NCI-H446 treated with DMSO at 0.1 percent for 48 hours (cell line): ENCODE measurements around the gene A3GALT2.

Source experiments
- DNase-seq: peaks from one replicate; lab custom pipeline; 2025; lab: John Stamatoyannopoulos, UW

A3GALT2 gene

GRCh38 chr1:33271666-33272505 is 49.0 kb downstream of the A3GALT2 start:
- no peak for DNase-seq

DNA sequence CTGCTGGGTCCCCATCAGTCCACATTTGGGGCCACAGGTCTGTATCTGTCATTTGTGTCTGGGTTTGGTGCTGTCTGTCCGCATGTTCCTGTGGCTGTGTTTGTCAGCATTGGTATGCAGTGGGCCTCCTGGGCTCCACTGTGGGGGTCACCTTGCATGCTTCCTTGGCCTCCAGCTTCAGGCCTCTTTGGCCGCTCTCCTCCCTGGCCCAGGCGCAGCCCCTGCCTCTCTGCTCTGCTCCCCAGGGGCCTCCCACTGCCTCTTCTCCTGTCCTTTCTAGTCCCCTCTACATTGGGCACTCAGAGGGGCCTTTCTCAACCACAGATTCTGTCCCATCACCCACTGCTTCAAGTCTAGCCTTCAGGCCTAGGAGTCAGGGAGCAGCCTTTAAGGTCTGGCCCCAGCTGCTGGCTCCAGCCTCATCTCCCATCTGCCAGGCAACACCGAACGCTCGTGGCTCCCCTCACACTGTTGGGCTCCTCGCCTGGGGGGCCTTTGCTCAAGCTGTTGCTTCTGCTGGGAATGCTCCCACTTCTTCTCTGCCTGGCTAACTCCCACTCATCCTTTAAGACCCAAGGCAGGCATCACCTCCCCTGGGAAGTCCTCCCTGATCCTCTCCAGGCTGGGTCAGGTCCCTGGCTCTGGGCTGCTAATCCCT is 50.0 kb downstream of the A3GALT2 start:
- no peak for DNase-seq

GRCh38 chr1:33270379-33270778 is 50.5 kb downstream of the A3GALT2 start:
- DNase-seq = no peak

DNA sequence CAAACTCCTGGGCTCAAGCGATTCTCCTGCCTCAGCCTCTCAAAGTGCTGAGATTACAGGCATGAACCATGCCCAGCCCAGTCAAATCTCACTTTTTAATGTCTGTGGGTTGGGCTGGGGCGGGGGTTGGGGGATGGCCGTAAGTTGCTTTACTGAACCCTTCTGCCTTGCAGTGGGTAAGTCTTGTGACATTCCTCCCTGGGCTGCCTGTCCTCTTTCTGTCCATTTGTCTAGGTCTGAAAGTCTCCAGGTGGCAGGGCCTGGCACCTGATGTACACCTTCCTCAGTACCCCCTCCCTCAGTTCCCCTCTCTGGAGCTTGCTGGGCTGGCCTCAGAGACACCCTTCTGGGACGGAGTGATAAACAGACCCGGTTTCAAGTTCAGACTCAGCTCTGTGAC is 51.3 kb downstream of the A3GALT2 start:
- no peak for DNase-seq

- no peak for DNase-seq
Observed at GRCh38 chr1:33268927-33269610, 51.8 kb downstream of the A3GALT2 start.

DNA sequence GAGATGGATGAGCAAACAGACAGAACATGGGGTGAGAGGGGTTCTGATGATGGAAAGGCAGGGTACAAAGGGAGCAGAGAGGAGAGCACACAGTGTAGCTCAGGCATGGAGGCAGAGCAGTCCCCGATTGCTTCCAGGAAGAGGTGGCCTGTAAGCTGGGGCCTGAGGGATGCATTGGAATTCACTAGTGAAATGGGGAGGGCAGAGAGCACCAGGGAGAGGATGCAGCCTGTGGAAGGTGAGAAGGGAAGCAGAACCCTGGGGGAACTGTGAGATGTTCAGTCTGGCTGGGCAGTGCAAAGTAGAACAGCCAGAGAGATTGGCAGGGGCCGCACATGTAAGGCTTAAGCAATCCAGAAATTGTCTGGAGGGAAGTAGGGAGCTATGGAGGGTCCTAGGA is 52.4 kb downstream of the A3GALT2 start:
- DNase-seq = no peak

DNA sequence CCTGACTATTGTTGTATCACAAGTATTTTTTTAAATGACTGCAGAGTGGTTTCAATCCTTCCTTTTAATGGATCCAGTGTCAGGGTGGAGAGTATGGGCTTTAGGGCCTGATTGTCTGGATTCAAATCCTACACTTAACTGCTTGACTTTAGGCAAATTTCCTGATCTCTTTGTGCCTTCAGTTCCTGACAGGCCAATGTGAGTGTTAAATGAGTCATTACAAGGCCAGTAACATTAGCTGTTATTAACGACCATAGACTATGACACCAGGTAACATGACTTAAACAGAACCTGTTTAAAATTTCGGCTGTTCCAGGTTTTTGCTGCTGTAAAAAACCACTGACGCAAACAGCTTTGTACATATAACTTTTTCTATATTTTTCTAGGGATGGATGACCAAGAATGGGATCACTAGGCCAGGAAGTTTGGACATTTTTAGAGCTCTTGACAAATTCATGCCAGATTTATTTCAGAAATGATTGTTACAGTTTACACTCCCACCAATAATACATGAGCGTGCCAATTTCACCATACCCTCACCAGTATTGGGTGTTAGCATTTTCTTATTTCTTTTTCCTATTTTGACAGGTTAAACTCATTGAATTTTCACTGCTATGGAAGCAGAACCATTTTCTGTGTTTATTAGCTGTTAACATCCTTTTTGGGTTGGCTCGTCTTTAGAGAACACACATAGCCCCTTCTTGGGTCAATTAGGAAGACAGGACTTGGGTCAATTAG is 53.3 kb downstream of the A3GALT2 start:
- no peak for DNase-seq

- no peak for DNase-seq
Observed at GRCh38 chr1:33266766-33267165, 54.1 kb downstream of the A3GALT2 start.

GRCh38 chr1:33265780-33266605 is 54.9 kb downstream of the A3GALT2 start:
- no peak for DNase-seq

DNA sequence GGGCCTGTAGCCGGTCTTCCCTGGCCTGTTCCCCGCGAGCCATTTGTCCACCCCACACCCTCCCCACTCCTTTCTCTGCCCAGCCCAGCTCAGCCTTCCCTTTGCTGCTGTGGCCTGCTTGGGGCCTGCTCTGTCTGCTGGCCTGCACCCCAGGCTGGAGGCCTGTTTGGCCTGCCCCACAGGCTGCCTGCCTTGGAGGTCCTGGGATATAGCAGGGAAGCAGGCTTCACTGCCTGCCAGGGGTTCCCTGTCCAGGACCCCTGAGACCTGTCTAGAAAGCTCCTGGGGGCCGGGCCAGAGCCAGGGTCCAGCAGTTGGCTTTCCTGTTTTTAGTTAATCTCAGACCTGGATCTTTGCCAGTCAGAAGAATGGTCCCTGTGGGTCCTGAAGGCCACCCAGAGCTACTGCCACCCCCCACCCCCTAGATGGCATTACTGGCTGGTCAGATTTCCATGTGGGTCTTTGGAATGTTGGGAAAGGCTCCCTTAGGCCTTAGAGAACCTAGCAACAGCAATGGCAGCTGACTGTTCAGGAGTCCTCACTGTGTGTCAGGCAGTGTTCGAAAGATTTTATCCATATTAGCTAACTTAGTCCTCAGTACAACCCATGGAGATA is 56.9 kb downstream of the A3GALT2 start:
- DNase-seq = no peak

DNA sequence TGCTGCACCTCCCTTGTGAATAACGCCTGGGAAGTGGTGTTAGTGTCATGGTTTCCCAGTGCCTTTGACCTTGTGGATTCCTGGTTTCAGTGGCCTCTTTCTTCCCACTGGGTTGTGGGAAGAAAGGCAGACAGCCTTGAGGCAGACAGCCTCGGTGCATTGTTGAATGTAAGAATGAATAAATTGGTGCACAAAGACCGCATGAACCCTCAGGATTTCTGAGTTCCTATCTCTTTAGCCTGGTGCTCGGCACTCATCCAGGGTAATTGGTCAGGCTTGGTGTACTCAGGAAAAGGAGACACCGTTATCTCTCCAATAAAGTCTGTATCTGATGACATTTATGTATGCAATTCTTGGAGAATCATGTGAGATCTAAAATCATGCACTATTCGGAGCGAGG is 59.6 kb downstream of the A3GALT2 start:
- DNase-seq = no peak

DNA sequence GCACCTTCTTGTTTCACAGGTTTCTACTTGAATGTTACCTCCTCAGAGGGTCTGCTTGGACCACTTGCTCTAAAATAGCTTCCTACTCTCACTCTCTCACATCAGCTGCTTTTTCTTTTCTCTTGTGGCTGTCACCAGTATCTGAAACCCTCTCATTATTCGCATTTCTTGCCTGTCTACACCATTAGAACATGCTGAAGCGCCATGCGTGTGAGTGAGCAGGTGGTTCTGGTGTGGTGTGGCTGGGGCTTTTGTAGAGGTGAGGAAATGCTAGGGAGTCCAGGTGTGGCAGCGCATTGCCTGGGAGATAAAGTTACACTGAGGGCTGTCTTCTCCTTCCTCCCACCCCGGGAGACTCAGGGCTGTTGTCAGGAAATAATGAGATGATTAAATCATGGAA is 60.5 kb downstream of the A3GALT2 start:
- no peak for DNase-seq

DNA sequence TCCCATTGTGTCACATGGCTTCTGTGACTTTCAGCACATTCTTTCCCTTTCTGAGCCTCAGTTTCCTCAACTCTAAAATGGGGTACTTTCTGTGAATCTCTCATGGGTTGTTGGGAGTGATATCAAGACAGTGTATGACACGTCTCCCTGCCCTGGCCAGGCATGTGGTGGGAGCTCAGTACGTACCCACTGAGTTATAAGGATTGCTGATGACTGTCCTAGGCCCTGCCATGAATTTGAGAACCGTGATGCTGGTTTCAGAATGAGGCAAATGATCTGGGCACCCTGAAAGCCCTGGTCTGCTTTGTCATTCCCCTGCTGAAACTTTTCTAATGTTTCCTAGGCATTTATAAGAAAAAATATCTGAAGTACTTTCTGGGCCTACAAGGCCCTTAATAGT is 61.0 kb downstream of the A3GALT2 start:
- DNase-seq = no peak

- no peak for DNase-seq
Observed at GRCh38 chr1:33258788-33259274, 62.1 kb downstream of the A3GALT2 start.

DNA sequence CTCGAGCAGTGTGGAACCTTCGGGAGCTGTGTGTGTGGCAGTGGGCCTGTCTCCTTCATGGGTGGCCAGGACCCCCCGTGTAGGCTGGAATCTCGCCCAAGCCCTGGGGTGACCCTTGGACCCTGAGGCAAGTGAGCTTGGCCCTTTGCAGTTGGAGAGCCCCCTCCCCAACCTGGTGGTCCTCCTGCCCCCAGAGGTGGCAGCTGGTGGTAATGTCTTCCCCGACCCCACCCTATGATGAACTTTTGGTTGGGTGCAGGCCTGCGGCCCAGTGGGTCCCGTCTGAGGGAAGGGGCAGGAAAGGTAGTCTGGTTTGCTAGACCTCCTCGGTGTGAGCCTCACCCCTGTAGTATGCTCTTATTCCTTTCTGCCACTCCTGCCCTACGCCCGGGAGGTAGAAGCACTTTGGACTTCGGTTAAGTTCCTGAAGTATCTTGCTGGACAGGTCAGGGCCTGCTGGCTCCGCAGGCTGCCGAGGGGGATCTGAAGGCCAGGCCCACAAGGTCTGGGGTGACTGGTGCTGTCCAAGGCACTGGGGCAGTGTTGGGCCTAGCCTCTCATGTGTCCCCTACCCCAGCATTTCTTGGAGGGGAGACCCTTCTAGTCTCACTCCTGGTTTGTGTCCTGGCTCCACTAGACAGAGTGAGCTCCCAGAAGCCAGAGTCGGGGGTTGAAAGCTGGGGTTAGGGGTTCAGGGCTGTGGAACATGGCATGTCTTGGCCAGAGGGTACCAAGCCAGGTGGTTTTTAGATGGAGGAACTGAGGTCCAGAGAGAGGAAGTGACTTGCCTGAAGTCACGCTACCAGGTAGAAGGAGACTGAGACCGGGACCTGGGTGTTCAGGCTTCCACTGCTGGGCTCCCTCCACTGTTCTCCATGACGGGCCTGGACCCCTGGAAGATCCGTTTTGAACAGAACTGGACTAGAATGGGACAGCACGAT is 62.9 kb downstream of the A3GALT2 start:
- DNase-seq = no peak

DNA sequence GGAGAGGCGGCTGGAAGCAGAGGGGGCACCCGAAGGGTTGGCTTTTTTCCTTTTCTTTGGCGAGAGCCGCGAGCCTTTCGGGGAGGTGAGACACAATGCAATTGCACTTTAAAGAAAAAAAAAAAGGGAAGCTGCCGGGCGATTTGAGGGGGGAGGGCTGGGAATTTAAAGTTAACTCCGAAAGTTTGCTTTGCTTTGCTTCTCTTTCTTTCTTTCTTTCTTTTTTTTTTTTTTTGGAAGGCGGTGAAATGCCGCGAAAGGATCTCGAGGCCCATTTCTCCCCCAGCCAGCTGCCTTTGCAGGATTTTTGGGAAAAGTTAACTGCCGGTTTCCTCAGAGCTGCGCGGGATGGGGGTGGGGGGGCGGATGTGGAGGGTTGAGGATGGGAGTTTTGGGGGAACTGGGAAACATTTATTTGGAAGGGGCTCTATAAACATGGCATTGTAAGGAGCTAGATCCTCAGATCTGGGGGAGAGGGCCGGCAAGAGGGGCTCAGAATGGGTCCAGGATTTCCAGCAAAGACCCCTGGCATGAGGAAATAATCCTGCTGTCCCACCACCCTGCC is 63.6 kb downstream of the A3GALT2 start:
- DNase-seq = no peak
